Epithelial cell of esophagus (primary cell): Measurements from ENCODE around the gene NELL1.

Source experiments
- DNase-seq: peaks from one replicate; pipeline ENCODE4 v3.0.0; 2010; ENCODE audit warnings: low read depth
- H3K4me3 ChIP-seq: 2 replicates; pipeline ENCODE4 v1.5.1; 2011; ENCODE audit warnings: mild to moderate bottlenecking, low read length, control low read depth
- CTCF ChIP-seq: IDR thresholded peaks from 2 replicates; pipeline ENCODE4 v1.5.1; 2011; ENCODE audit warnings: low read depth, mild to moderate bottlenecking, low read length, control low read depth, inconsistent platforms; ENCODE audit not compliant: insufficient read depth; ENCODE audit errors: missing control alignments

Gene NELL1

GRCh38 chr11:21612326-21612725, 942.9 kb downstream of the NELL1 start:
- TF ChIP-seq CTCF = no peak

DNA sequence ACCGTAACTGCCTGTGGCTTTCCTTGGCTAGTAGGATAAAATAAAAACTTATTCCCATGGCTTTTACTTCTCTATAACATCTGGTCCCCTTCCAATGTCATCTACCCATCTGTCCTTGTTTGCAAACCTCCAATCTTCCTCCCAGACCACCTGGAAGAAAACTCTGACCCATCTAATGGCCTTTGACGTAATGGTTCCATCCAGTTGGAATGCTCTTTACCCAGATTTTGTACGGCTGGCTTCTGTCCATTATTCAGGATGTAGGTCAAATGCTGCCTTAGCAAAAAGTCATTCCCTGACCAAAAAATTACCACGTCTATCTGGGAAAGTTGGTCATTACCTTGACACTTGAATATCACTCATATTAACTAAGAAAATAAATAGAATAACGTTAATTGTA, 945.6 kb downstream of the NELL1 start:
- TF ChIP-seq CTCF = no peak
- DNase-seq = no peak
- H3K4me3 ChIP-seq = no peak overlapping the region

More at GRCh38 chr11:21612326-21612725, 942.9 kb downstream of the NELL1 start:
- no peak overlapping the region for H3K4me3 ChIP-seq
- DNase-seq = no peak

DNA sequence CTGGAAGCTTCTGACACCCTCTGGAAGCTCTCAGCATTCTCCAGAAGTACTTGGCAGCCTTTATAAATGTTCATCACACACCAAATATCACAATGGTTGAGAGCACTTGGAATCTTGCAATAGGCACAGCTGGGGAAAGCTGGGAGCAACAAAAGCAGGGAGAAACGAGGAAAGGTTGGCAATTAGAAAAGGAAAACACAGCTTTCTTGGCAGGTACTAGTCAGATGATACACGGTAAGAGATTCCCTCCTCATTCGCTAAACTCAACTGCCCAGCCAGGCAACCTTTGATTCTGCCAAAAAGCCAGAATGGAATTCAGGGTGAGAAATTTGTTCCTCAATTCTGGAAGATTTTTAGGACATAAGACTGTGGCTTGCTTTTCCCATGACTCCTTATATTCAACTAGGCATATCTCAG, 946.6 kb downstream of the NELL1 start:
- no peak for TF ChIP-seq CTCF
- no peak for DNase-seq
- H3K4me3 ChIP-seq = no peak overlapping the region

DNA sequence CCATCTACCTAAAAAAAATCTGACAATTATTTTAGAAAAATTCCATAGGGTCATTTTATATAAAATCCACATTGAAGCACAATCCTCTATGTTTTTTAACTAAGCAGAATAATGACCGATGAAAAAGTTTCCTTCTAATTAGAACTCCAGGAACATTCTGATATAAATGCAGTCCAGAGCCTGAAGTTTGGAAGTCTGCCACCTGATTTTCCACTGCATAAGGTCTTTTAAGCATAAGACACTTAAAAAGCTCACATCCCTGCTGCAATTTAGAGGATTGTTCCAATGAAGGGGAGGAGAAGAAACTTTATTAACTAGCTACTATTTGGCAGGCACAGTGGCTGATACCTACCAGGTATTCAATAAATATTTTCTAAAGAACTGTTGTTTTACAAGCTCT, 953.2 kb downstream of the NELL1 start:
- H3K4me3 ChIP-seq = no peak overlapping the region
- TF ChIP-seq CTCF = no peak

GRCh38 chr11:21622995-21623394, 953.6 kb downstream of the NELL1 start:
- no peak for TF ChIP-seq CTCF
- no peak overlapping the region for H3K4me3 ChIP-seq
- no peak for DNase-seq

More for the DNA sequence above, 953.2 kb downstream of the NELL1 start:
- no peak for DNase-seq
